H1 (cell line): ENCODE measurements around the gene BLNK.

Experiments used
- ATF2 ChIP-seq: IDR thresholded peaks from 2 replicates; pipeline ENCODE4 v1.6.1; 2012; ENCODE audit warnings: low read length, inconsistent platforms
- CTCF ChIP-seq, 3 experiments: IDR thresholded peaks; 1 replicate in 2 of 3; 2 replicates in 1 of 3; pipeline versions ENCODE4 v1.5.1 to v1.6.1; 2011; ENCODE audit warnings: low read length in 3 of 3, mild to moderate bottlenecking in 3 of 3, inconsistent platforms in 2 of 3, low read depth in 1 of 3, moderate library complexity in 1 of 3; ENCODE audit not compliant: insufficient read depth in 1 of 3; ENCODE audit errors: control extremely low read depth in 1 of 3
- EGR1 ChIP-seq: IDR thresholded peaks from 2 replicates; pipeline ENCODE4 v1.6.1; 2011; ENCODE audit warnings: low read depth, low read length, borderline replicate concordance
- POLR2A ChIP-seq, 2 experiments: IDR thresholded peaks; 1 replicate in 1 of 2; 2 replicates in 1 of 2; pipeline ENCODE4 v1.6.1; 2011; ENCODE audit warnings: low read depth in 2 of 2, low read length in 2 of 2, mild to moderate bottlenecking in 2 of 2; ENCODE audit errors: control extremely low read depth in 1 of 2

- TF ChIP-seq POLR2A (IDR thresholded peaks at IDR 0.05; ENCODE audit: control extremely low read depth in 1 of 2, low read depth in 2 of 2, low read length in 2 of 2) (no peak), ATF2 (no peak), EGR1 (no peak), CTCF (IDR thresholded peaks at IDR 0.05; ENCODE audit: control extremely low read depth in 1 of 3, insufficient read depth in 1 of 3, low read depth in 1 of 3, low read length in 3 of 3) (no peak)
These were observed 32.9 kb upstream of the BLNK start, which contains the start of gene DNTT for GRCh38 chr10:96304230-96304629.
